ENCODE measurements around the gene LEPROT.
"Not testable (repeated sequence)": the region's sequence is repeated elsewhere in the genome, so short reads cannot be mapped to it uniquely, and the experiment has no call there.

LEPROT gene

DNA sequence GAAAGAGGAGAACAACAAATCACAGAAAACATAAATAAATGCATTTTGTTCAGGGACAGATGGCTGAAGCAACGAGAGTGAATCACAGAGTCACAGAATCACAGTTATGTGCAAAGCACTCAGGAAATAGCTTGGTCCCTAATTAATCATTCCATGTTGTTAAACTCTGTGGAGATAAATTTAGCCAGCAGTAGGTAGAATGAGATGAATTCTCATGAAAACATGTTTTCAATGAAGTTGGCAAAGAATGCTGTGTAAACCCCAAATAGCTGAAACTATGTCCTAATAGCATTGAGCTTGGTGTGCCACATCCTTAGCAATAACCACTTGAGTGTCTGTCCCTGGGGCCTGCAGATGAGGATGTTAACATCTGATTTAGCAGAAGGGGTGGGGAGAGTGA is 20.4 kb downstream of the LEPROT start:
- FAIRE-seq = no peak

GRCh38 chr1:65441464-65441863 is 21.0 kb downstream of the LEPROT start:
- FAIRE-seq = no peak

- FAIRE-seq = no peak
Measured at GRCh38 chr1:65442442-65442841, 22.0 kb downstream of the LEPROT start.

DNA sequence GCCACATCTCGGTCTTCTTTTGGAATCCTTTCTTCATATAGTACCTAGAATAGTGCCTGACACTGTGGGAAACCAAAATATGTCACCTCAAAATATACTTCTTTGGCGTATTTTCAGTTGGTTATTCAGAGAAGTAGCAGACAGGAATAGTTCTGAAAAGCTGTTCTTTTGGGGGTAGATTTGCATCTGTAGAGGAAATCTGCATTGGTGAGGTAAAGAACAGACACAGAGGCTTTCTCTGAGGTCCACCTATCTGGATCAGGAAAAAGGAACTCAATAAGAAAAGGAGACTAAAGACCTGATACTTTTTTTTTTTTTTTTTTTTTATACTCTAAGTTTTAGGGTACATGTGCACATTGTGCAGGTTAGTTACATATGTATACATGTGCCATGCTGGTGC is 23.2 kb downstream of the LEPROT start:
- FAIRE-seq = no peak

DNA sequence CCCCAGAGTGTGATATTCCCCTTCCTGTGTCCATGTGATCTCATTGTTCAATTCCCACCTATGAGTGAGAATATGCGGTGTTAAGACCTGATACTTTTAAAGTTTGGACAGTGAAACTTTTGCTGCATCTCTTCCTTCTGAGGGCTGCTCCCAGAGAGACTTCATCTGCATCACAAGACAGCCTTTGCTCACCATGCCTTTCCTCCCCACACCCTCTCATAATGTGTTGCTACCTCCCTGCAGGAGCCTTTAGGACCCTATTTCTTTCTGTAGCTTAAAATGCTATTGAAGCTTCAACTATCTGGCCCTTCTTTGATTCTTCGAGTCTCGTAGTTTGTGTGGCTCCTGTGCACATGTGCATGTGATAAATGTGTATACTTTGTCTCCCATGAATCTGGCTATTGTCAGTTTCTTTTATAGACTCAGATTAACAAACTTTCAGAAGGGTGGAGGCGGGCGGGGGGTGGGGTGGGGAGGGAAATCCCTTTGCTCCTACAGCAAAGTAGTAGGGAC is 23.7 kb downstream of the LEPROT start:
- no peak for FAIRE-seq

GRCh38 chr1:65445837-65446236 is 25.4 kb downstream of the LEPROT start:
- no peak for FAIRE-seq

GRCh38 chr1:65449214-65449823 is 28.9 kb downstream of the LEPROT start:
- no peak for FAIRE-seq

DNA sequence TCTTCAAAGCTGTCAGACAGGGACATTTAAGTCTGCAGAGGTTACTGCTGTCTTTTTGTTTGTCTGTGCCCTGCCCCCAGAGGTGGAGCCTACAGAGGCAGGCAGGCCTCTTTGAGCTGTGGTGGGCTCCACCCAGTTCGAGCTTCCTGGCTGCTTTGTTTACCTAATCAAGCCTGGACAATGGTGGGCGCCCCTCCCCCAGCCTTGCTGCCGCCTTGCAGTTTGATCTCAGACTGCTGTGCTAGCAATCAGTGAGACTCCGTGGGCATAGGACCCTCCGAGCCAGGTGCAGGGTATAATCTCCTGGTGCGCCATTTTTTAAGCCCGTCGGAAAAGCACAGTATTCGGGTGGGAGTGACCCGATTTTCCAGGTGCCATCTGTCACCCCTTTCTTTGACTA is 35.2 kb downstream of the LEPROT start:
- not testable (repeated sequence) for FAIRE-seq

GRCh38 chr1:65456481-65456880 is 36.0 kb downstream of the LEPROT start:
- FAIRE-seq = no peak

- FAIRE-seq = no peak
Measured at GRCh38 chr1:65457868-65458267, 37.4 kb downstream of the LEPROT start.

DNA sequence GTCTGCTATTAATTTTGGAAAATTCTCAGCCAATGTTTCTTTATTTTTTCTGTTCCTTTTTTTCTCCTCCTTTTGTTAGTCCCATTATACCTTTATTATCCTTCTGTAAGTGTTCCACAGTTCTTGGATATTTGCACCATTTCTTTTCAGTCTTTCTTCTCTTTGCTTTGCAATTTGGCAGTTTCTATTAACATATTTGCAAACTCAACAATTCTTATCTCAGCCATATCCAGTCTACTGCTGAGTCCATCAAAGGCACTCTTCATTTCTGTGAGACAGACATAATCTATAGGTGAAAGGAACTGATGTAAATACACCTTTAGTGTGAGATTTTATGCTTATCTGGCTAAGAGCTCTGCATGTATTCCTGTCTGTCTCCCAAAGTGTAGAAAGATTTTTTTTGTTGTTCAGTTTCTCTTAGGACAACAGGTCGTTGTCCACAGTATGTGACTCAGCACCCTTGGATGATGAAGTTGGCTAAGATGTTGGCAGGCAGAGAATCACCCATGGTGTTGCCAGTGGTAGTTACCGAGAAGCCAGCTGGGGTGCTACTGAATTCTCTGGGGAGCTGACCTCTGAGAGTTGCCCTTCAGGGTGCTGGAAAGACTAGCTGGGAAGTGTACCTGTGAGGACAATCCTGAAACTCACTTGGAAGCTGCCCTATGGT is 38.4 kb downstream of the LEPROT start:
- no peak for FAIRE-seq

GRCh38 chr1:65459397-65459768 is 38.9 kb downstream of the LEPROT start:
- FAIRE-seq = no peak

DNA sequence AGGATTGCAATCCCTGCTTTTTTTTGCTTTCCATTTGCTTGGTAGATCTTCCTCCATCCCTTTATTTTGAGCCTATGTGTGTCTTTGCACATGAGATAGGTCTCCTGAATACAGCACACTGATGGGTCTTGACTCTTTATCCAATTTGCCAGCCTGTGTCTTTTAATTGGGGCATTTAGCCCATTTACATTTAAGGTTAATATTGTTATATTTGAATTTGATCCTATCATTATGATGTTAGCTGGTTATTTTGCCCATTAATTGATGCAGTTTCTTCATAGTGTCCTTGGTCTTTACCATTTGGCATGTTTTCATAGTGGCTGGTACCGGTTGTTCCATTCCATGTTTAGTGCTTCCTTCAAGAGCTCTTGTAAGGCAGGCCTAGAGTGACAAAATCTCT is 45.4 kb downstream of the LEPROT start:
- not testable (repeated sequence) for FAIRE-seq

DNA sequence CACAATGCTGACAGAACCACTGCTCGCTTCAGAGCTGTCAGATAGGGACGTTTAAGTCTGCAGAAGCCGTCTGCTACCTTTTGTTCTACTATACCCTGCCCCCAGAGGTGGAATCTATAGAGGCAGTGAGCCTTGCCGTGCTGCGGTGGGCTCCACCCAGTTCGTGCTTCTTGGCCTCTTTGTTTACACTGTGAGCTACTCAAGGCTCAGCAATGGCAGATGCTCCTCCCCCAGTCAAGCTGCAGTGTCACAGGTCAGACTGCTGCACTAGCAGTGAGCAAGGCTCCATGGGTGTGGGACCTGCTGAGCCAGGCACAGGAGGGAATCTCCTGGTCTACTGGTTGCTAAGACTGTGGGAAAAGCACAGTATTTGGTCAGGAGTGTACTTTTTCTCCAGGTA is 47.1 kb downstream of the LEPROT start:
- FAIRE-seq = no peak

DNA sequence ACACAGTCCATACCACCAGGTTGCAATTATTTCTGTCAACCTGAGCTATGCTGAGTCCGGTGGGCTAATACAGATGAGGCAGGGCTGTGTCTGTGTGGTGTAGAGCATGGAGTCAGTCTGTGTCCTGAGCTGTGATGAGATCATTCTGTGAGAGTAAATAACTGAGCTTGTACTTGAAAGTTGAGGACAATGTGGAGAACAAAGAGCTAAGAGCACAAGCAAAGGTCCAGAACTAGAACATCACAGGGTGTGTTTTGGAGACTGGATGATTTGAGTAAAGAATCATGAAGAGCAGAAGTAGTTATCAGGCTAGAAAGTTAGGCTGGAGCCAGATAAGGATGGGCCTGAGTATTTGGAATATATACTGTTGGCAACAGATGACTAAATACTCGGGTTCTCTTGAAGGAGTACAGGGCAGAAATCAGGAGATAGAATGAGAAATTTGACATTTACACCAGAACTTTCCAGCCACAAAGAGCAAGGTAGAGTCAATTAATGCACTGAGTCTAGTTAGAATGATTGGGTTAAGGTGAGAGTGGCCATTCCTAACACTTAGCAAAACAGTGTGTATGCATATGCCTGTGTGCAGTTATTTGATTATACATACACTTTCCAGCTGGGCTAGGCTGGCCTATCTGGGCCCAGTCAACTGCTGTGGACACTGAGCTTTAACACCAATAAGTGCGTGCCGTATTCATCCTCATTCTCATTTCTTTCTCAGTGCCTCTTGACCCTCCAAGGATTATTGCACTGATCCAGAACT is 48.8 kb downstream of the LEPROT start:
- no peak for FAIRE-seq

DNA sequence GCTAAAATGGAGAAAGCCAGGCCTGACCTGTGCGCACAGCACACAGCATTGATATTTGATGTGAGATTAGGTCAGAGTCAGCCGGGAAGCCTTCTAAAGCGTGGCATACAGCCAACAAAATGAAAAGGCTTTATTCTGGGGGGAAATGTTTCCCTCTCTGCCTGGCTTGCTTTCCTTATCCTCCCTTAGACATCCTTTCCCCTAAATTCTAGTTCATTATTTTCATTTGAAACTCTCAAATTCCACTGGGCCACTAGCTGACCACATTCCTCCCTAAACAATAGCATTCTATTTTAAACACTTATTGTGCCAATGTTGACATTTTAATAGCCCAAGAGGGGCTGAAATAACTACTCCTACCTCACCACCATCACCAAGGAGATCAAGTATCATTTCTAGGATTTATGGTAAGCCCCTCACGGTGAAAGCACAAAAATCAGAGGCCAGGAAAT is 49.4 kb downstream of the LEPROT start:
- FAIRE-seq = no peak

- no peak for FAIRE-seq
Measured at GRCh38 chr1:65470766-65471165, 50.3 kb downstream of the LEPROT start.

DNA sequence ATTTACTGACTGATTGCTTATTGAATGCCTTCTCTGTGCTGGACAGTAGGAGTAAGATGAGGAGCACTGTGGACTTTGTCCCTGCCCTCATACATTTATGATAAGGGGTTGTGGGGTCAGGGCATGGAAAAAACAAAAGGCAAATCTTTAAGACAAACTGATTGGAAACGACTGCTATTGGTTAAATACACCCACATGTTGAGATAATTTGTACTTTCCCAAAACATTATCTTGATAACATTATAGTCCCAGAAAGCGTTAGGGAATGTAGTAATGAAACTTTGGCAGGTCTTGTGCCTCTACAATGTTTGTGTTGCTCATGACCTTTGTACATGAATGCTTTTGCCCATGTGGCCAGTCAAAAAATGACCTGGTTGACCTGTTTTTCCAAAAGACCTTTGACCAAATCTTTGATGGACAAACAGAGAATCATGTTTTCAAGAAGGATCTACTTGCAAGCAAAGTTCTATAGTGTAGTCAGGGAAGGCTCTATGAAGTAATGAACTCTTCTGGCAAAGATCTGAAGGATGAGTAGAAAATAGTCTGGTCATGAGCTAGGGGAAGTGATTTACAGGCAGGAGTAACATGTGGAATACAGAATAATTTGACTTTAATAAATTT is 50.9 kb downstream of the LEPROT start:
- FAIRE-seq = no peak

GRCh38 chr1:65471861-65472332 is 51.4 kb downstream of the LEPROT start:
- peak; percentile 95 for FAIRE-seq

- no peak for FAIRE-seq
Measured at GRCh38 chr1:65476327-65476726, 55.9 kb downstream of the LEPROT start.

GRCh38 chr1:65477414-65478378 is 57.2 kb downstream of the LEPROT start:
- FAIRE-seq = no peak

Measured in endometrium (tissue), 2 donors.